ENCODE data around the gene TBC1D22A.

DNA sequence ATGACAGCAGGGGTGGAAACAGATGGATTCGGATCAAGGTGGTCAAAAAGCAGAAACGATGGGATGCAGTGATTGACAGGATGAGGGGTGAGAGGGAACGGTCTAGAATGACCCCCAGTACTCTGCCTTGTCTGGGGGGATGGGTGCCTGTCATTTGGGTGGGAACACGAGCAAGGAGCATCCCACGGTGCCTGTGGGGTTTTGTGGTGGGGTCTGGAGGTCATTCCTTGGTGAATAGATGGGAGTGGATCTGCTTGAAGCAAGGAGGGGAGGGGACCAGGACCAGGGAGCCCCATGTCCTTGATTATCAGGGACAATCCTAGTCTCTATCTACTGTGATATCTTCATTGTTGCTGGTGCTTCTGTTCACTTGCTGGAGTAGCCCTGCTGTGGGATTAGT, 16.3 kb upstream of the TBC1D22A start:
- TF ChIP-seq POLR2AphosphoS5 (IDR thresholded peaks at IDR 0.05) (no peak), POLR2A (IDR thresholded peaks at IDR 0.05) (no peak)
- TF ChIP-seq, protein P1, sequence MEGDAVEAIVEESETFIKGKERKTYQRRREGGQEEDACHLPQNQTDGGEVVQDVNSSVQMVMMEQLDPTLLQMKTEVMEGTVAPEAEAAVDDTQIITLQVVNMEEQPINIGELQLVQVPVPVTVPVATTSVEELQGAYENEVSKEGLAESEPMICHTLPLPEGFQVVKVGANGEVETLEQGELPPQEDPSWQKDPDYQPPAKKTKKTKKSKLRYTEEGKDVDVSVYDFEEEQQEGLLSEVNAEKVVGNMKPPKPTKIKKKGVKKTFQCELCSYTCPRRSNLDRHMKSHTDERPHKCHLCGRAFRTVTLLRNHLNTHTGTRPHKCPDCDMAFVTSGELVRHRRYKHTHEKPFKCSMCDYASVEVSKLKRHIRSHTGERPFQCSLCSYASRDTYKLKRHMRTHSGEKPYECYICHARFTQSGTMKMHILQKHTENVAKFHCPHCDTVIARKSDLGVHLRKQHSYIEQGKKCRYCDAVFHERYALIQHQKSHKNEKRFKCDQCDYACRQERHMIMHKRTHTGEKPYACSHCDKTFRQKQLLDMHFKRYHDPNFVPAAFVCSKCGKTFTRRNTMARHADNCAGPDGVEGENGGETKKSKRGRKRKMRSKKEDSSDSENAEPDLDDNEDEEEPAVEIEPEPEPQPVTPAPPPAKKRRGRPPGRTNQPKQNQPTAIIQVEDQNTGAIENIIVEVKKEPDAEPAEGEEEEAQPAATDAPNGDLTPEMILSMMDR (IDR thresholded peaks at IDR 0.05): no peak

All from gastroesophageal sphincter (tissue), 3 donors.